B cell (primary cell): Measurements from ENCODE around the gene RALGAPA2. TPM values are rescaled to one million over a fixed set of nuclear protein-coding genes. Genes with fewer than 3 reads are reported as not detected.

ENCODE experiments used
- ATAC-seq: fragments of 200-7000 bp; cut with Tn5 transposase; one replicate; pipeline ENCODE4 v1.10.0; 2021; ENCODE audit warnings: low read depth, mild to moderate bottlenecking, moderate number of reproducible peaks, moderate library complexity
- CTCF ChIA-PET: fragments of 350-600 bp; sonication (Branson Sonifier 250); formaldehyde crosslinking; loops from one replicate; lab custom pipeline; 2021; ENCODE audit warnings: antibody characterized with exemption, inconsistent platforms; lab: Charles Lee
- POLR2A ChIA-PET: fragments of 350-600 bp; sonication (Branson Sonifier 250); formaldehyde crosslinking; loops from one replicate; lab custom pipeline; 2021; ENCODE audit warnings: antibody characterized with exemption; lab: Charles Lee
- DNase-seq: peaks from one replicate; pipeline ENCODE4 v3.0.0; 2013
- H2AFZ ChIP-seq: 2 replicates; pipeline ENCODE4 v1.6.1; 2012; ENCODE audit warnings: mild to moderate bottlenecking, low read depth, low read length; ENCODE audit not compliant: insufficient read depth, poor library complexity, severe bottlenecking
- H3K27ac ChIP-seq, 2 donors: 1 replicate in 1 of 2; 2 replicates in 1 of 2; pipeline ENCODE4 v1.5.1; 2012 to 2013; ENCODE audit warnings: low read length in 2 of 2, mild to moderate bottlenecking in 2 of 2, moderate library complexity in 1 of 2
- H3K27me3 ChIP-seq, 4 experiments: fragments of 200-600 bp in 1 of 4; sonication (generic) in 1 of 4; replicated peaks in 1 of 4; 1 replicate in 2 of 4; 2 replicates in 2 of 4; pipeline versions ENCODE4 v1.6.1 to v1.7.0; 2013 to 2016; ENCODE audit warnings: low read length in 3 of 4, mild to moderate bottlenecking in 2 of 4, mixed read lengths in 1 of 4, moderate library complexity in 1 of 4; ENCODE audit not compliant: insufficient read depth in 4 of 4, control insufficient read depth in 3 of 4; ENCODE audit errors: control extremely low read depth in 1 of 4
- H3K36me3 ChIP-seq, 2 experiments: replicated peaks in 1 of 2; 1 replicate in 1 of 2; 2 replicates in 1 of 2; pipeline versions ENCODE4 v1.6.1 to v1.7.1; 2013; ENCODE audit warnings: low read length in 1 of 2; ENCODE audit not compliant: insufficient read depth in 2 of 2, control insufficient read depth in 1 of 2; ENCODE audit errors: control extremely low read depth in 1 of 2, extremely low read depth in 1 of 2
- H3K4me1 ChIP-seq, 2 donors: fragments of 200-600 bp in 1 of 2; sonication (generic) in 1 of 2; 1 replicate in 1 of 2; 2 replicates in 1 of 2; pipeline versions ENCODE4 v1.5.1 to v1.6.1; 2013 to 2017; ENCODE audit warnings: low read length in 2 of 2; ENCODE audit not compliant: control insufficient read depth in 2 of 2, insufficient read depth in 2 of 2
- H3K4me2 ChIP-seq: replicated peaks from 2 replicates; pipeline ENCODE3; 2012; ENCODE audit warnings: mild to moderate bottlenecking, low read depth, low read length; ENCODE audit not compliant: poor library complexity, severe bottlenecking
- H3K4me3 ChIP-seq, 5 experiments: fragments of 200-600 bp in 1 of 5; sonication (generic) in 1 of 5; 1 replicate in 3 of 5; 2 replicates in 2 of 5; pipeline versions ENCODE4 v1.5.1 to v1.7.0; 2011 to 2016; ENCODE audit warnings: low read length in 4 of 5, mild to moderate bottlenecking in 4 of 5, low read depth in 2 of 5, control low read depth in 1 of 5, moderate library complexity in 1 of 5; ENCODE audit not compliant: insufficient read depth in 1 of 5; ENCODE audit errors: control extremely low read depth in 1 of 5, extremely low read depth in 1 of 5
- H3K79me2 ChIP-seq: fragments of 200-600 bp; sonication (generic); one replicate; pipeline ENCODE4 v1.6.0; 2016; ENCODE audit warnings: low read length; ENCODE audit not compliant: control insufficient read depth, insufficient read depth
- H3K9ac ChIP-seq: fragments of 200-600 bp; sonication (generic); 2 replicates; pipeline ENCODE4 v1.6.1; 2017; ENCODE audit warnings: mild to moderate bottlenecking, low read length, moderate library complexity
- H3K9me3 ChIP-seq, 3 donors: one replicate each; pipeline versions ENCODE4 v1.6.1 to v1.7.1; 2013; ENCODE audit warnings: low read length in 2 of 3; ENCODE audit not compliant: control insufficient read depth in 2 of 3, insufficient read depth in 1 of 3; ENCODE audit errors: control extremely low read depth in 1 of 3
- H4K20me1 ChIP-seq: 2 replicates; pipeline ENCODE4 v1.6.0; 2012; ENCODE audit warnings: mild to moderate bottlenecking, low read length; ENCODE audit not compliant: insufficient read depth, control insufficient read depth, poor library complexity, severe bottlenecking
- H3K27ac Mint-ChIP-seq: one replicate; pipeline ENCODE4 v1.8.0; 2021; ENCODE audit warnings: mixed read lengths
- H3K27me3 Mint-ChIP-seq: one replicate; pipeline ENCODE4 v1.8.0; 2021; ENCODE audit warnings: mixed read lengths
- H3K4me1 Mint-ChIP-seq: one replicate; pipeline ENCODE4 v1.8.0; 2021; ENCODE audit warnings: mixed read lengths
- H3K4me3 Mint-ChIP-seq: one replicate; pipeline ENCODE4 v1.8.0; 2021; ENCODE audit warnings: mixed read lengths
- H3K9me3 Mint-ChIP-seq: one replicate; pipeline ENCODE4 v1.8.0; 2022; ENCODE audit warnings: mixed read lengths; ENCODE audit not compliant: insufficient read depth
- EZH2 ChIP-seq: IDR thresholded peaks from 2 replicates; pipeline ENCODE4 v1.6.1; 2012; ENCODE audit warnings: borderline replicate concordance, low read depth, mild to moderate bottlenecking, moderate library complexity, low read length; ENCODE audit not compliant: insufficient read depth, poor library complexity, severe bottlenecking
- WGBS: methylation state at CpG from one replicate; pipeline ENCODE4 v1.1.5; 2013; ENCODE audit warnings: missing lambda C conversion rate; ENCODE audit not compliant: insufficient coverage; 5-methylcytosine and 5-hydroxymethylcytosine counted together
- intact Hi-C: fragments of 100-400 bp; cut with micrococcal nuclease; formaldehyde crosslinking; loops from one replicate; pipeline ENCODE4 v1.10.0; 2022
- polyA plus RNA-seq: library from polyadenylated mRNA; depleted of rRNA; stranded (reverse); fragments of >200 nt; gene quantifications from 2 replicates; pipeline ENCODE4 v1.2.3, GENCODE V29; 2012
- total RNA-seq, 2 donors: library from RNA; stranded (reverse); fragments of 120-200 nt in 1 of 2; gene quantifications; 1 replicate in 1 of 2; 2 replicates in 1 of 2; pipeline versions ENCODE4 v1.2.3 to v1.2.4, GENCODE V29; 2013 to 2022
- TF ChIP-seq, protein P1 (sequence below): fragments of 200-600 bp; IDR thresholded peaks from one replicate; pipeline ENCODE4 v1.8.0; 2022; ENCODE audit warnings: antibody characterized with exemption, mild to moderate bottlenecking

Gene RALGAPA2
- total and polyA plus RNA-seq, 2 donors (not counting 1 experiment from before 2014, with no cell fraction given) = 6.4 to 33.1 TPM

DNA sequence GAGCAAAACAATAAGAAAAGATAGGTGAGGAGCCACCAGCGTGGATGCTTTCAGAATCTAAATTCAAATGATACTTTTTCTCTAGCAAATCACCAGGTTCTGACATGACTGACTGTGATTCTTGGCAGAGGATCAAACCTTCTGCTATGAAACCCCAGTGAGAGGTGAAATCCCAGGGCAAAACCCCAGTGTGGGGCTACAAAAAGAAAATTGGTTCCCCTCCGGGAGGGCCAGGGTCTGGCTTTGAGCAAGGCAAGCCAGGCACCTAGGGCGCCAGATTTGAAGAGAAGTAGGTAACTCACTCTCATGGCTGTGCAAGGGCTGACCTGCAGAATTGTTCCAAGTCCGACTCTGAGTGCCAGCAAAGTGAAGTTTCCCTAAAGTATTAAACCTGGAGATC, 20.2 kb upstream of the RALGAPA2 start:
- H4K20me1 ChIP-seq = no peaks in the 10 kb centered on the region
- H3K4me2 ChIP-seq = no peak overlapping the region
- ChIA-PET POLR2A (no interaction called here), CTCF (interaction anchor here (1.0 kb wide), 1 partner anchor 417 kb away, joined by 3 read pairs; no protein-coding TSS in a partner anchor)
- H3K4me1 ChIP-seq = peaks cover 13 to 15% of the 10 kb centered on the region in 2 donors
- H3K4me3 Mint-ChIP-seq = no peak overlapping the region
- H3K79me2 ChIP-seq = no peaks in the 10 kb centered on the region
- H2AFZ ChIP-seq = no peak overlapping the region
- H3K9ac ChIP-seq = no peak overlapping the region
- intact Hi-C loops = no loop called here
- no peak for DNase-seq
- H3K27ac ChIP-seq = no peak overlapping the region
- no peaks in the 10 kb centered on the region for H3K36me3 ChIP-seq
- H3K9me3 ChIP-seq = no peaks in the 10 kb centered on the region
- WGBS = 70% methylated on average over 4 of the region's 4 CpGs
- H3K27me3 Mint-ChIP-seq = no peaks in the 10 kb centered on the region
- no peak for TF ChIP-seq EZH2
- TF ChIP-seq, protein P1, sequence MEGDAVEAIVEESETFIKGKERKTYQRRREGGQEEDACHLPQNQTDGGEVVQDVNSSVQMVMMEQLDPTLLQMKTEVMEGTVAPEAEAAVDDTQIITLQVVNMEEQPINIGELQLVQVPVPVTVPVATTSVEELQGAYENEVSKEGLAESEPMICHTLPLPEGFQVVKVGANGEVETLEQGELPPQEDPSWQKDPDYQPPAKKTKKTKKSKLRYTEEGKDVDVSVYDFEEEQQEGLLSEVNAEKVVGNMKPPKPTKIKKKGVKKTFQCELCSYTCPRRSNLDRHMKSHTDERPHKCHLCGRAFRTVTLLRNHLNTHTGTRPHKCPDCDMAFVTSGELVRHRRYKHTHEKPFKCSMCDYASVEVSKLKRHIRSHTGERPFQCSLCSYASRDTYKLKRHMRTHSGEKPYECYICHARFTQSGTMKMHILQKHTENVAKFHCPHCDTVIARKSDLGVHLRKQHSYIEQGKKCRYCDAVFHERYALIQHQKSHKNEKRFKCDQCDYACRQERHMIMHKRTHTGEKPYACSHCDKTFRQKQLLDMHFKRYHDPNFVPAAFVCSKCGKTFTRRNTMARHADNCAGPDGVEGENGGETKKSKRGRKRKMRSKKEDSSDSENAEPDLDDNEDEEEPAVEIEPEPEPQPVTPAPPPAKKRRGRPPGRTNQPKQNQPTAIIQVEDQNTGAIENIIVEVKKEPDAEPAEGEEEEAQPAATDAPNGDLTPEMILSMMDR = no peak
- peaks cover 12% of the 10 kb centered on the region for H3K4me1 Mint-ChIP-seq
- no peak for ATAC-seq
- H3K4me3 ChIP-seq = no peak overlapping the region
- H3K9me3 Mint-ChIP-seq = no peaks in the 10 kb centered on the region
- H3K27ac Mint-ChIP-seq = no peak overlapping the region
- no peaks in the 10 kb centered on the region for H3K27me3 ChIP-seq

DNA sequence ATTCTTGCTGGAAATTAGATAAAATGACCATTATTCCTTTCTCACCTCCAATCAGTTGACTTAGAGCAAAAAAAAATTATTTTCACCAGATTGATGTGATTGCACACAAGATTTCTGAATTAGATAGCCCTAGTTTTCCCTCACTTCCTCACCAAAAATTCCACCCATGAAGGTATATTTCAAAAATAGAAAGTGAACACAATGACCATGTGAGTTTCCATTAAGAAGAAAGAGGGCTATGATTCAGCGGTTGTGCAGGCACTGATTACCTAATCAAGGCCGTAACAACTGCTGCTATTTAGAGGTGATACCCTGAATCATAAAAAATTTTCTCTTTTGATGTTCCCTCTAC, 19.5 kb upstream of the RALGAPA2 start:
- ChIA-PET CTCF (no interaction called here), POLR2A (no interaction called here)
- Histone ChIP-seq H3K9ac (no peak overlapping the region), H3K79me2 (no peaks in the 10 kb centered on the region), H3K27ac (no peak overlapping the region), H3K9me3 (no peaks in the 10 kb centered on the region), H3K4me1 (peaks cover 11 to 13% of the 10 kb centered on the region in 2 donors), H3K27me3 (no peaks in the 10 kb centered on the region), H3K4me2 (no peak overlapping the region), H2AFZ (no peak overlapping the region), H3K4me3 (no peak overlapping the region), H4K20me1 (no peaks in the 10 kb centered on the region), H3K36me3 (no peaks in the 10 kb centered on the region)
- intact Hi-C loops = no loop called here
- TF ChIP-seq, protein P1 = no peak
- no peak for ATAC-seq
- Mint-ChIP-seq H3K4me1 (peaks cover 9% of the 10 kb centered on the region), H3K4me3 (no peak overlapping the region), H3K27ac (no peak overlapping the region), H3K9me3 (no peaks in the 10 kb centered on the region), H3K27me3 (no peaks in the 10 kb centered on the region)
- no peak for DNase-seq
- no CpG with 5 or more reads among the region's 2 CpGs for WGBS
